ENCODE data around the gene SLC2A8. TPM values are rescaled to one million over a fixed set of nuclear protein-coding genes. Genes with fewer than 3 reads are reported as not detected.

The SLC2A8 gene
- total RNA-seq, 1 donor from 2014 or later: 18.5 TPM

DNA sequence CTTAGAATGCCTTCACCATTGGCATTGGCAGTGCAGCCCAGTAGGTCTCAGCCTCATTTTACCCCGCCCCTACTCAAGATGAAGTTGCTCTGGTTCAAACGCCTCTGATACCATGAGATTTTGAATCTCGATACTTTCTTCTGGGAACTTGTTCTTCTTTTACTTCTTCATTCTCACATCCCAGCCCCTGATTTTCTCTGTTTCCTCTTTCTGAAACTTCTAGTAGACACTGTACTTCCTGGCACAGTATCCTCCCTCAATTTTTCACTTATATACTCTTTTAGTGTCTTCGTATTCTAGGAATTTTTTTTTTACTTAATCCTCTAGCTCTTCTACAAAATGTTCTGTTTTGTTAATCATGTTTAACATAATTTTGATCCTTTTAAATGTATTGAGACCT lies 14.2 kb downstream of the SLC2A8 start:
- Histone ChIP-seq H3K4me1 (no peaks in the 10 kb centered on the region), H3K9me3 (no peaks in the 10 kb centered on the region), H3K27me3 (ENCODE audit: low read depth) (no peaks in the 10 kb centered on the region), H3K4me3 (no peak overlapping the region), H3K36me3 (peaks cover under 1% of the 10 kb centered on the region), H3K27ac (no peak overlapping the region)
- DNase-seq (no peak), ATAC-seq (no peak)
- intact Hi-C loops (cut with DNase I): no loop called here
- TF ChIP-seq, protein P1, sequence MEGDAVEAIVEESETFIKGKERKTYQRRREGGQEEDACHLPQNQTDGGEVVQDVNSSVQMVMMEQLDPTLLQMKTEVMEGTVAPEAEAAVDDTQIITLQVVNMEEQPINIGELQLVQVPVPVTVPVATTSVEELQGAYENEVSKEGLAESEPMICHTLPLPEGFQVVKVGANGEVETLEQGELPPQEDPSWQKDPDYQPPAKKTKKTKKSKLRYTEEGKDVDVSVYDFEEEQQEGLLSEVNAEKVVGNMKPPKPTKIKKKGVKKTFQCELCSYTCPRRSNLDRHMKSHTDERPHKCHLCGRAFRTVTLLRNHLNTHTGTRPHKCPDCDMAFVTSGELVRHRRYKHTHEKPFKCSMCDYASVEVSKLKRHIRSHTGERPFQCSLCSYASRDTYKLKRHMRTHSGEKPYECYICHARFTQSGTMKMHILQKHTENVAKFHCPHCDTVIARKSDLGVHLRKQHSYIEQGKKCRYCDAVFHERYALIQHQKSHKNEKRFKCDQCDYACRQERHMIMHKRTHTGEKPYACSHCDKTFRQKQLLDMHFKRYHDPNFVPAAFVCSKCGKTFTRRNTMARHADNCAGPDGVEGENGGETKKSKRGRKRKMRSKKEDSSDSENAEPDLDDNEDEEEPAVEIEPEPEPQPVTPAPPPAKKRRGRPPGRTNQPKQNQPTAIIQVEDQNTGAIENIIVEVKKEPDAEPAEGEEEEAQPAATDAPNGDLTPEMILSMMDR (IDR thresholded peaks at IDR 0.05): no peak

DNA sequence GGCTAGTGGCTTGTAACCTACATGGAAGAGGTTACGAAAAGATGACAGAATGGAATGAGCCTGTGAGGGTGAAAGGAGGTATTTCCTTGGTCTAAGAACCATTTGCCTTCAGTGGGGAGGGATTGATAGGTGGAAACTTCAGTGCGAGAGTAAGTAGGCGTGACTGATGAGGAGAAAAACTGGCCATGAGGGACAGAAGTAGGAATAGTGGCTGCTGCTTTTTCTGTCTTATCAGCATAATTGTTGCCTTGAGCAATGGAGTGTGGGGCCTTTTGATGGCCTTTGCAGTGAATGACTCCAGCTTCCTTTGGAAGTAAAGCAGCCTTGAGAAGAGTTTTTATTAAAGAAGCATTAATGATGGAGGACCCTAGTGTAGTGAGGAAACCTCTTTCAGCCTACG lies 18.2 kb downstream of the SLC2A8 start:
- Histone ChIP-seq H3K36me3 (no peaks in the 10 kb centered on the region), H3K27ac (no peak overlapping the region), H3K27me3 (ENCODE audit: low read depth) (no peaks in the 10 kb centered on the region), H3K4me3 (no peak overlapping the region), H3K4me1 (no peaks in the 10 kb centered on the region), H3K9me3 (no peaks in the 10 kb centered on the region)
- ATAC-seq (no peak), DNase-seq (no peak)
- intact Hi-C loops (cut with DNase I): no loop called here
- TF ChIP-seq, protein P1 (IDR thresholded peaks at IDR 0.05): no peak

DNA sequence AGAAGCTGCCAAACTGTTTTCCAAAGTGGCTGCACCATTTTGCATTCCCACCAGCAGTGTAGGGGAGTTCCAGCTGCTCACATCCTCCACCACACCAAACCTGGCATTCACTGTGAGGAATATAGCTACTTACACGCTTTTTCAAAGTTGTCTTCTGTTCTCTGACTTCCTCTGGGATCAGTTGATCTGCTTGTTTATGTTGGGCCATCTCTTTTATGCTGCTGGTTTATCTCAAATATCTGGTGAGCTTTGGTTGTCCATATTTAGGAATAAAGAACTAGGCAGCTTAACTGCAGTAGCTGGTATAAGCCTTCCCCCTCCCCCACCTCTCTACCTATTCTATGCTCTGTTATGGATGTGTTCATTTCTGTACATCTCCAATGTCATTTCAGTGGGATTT lies 18.7 kb downstream of the SLC2A8 start:
- intact Hi-C loops (cut with DNase I): no loop called here
- ATAC-seq (no peak), DNase-seq (no peak)
- H3K4me1 ChIP-seq: no peaks in the 10 kb centered on the region
- no peaks in the 10 kb centered on the region for H3K9me3 ChIP-seq
- TF ChIP-seq, protein P1 (IDR thresholded peaks at IDR 0.05): no peak
- no peak overlapping the region for H3K4me3 ChIP-seq
- H3K36me3 ChIP-seq: no peaks in the 10 kb centered on the region
- H3K27ac ChIP-seq: no peak overlapping the region
- H3K27me3 ChIP-seq (ENCODE audit: low read depth): no peaks in the 10 kb centered on the region

DNA sequence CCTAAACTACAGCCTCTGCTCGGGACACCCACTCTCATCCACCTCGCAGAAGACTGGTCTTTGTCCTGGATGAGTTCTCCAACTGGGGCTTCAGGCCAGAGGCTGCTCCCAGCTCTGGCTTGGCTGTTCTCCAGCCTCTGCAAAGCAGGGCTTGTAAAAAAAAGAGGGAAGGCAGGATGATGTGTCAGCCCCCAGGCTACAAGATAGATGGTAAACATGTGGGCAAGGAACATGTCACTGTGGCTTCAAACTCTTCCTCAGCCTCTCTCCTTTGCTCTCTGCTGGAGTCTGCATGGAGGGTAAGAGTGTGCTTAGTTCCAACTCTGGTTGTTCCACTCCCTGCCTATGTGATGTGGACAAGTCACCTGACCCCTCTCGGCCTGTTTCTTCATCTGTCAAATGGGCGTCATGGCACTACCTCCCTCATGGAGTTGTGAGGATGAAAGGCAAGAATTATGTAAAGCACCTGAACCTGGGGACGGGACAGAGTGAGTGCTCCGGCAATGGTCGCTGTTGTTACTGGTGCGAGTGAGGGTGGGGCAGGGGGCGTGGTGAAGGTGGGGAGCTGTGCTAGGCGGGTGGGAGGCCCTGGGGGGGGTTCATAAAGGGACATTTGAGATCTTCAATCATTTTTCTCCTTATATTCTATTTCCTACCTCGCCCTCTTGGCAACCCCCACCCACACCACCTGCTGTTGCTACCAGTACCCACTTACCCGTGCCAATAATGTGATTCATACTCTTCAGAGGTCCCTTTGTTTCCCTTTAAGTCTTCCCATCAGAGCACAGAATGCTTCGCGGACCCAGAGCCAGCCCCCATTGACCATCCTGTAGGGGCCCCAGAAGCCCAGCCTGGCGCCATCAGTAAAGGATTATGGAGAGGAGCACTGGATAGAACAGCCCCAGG lies 20.4 kb downstream of the SLC2A8 start:
- H3K36me3 ChIP-seq: no peaks in the 10 kb centered on the region
- H3K27me3 ChIP-seq (ENCODE audit: low read depth): no peaks in the 10 kb centered on the region
- peaks cover 2% of the 10 kb centered on the region for H3K4me1 ChIP-seq
- TF ChIP-seq, protein P1 (IDR thresholded peaks at IDR 0.05): no peak
- intact Hi-C loops (cut with DNase I): no loop called here
- no peak overlapping the region for H3K4me3 ChIP-seq
- ATAC-seq (peak in 1 of 2 donors; percentile 20), DNase-seq (no peak)
- no peak overlapping the region for H3K27ac ChIP-seq
- no peaks in the 10 kb centered on the region for H3K9me3 ChIP-seq

DNA sequence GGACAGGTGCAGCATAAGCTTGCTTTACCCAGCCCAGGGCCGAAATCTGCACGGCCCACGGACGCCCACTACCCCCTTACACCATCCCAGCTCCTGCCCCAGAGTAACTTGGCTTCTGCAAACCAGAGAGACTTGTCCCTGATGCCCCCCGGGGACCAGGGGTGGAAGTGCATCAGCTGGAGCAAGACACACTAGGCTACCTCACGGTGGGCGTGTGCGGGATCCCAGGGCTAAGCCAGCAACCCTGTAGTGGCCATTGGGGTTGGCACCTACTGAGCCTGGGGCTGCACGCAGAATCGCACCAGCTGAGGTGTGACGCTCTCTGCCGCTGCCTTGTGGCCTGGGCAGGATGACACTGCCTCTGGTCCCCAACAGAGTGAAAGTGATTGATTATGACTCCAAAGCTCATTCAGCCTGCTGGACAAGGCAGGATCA lies 21.1 kb downstream of the SLC2A8 start:
- DNase-seq (no peak), ATAC-seq (peak; percentile 42 to 47)
- intact Hi-C loops (cut with DNase I): no loop called here
- H3K27ac ChIP-seq: no peak overlapping the region
- no peaks in the 10 kb centered on the region for H3K27me3 ChIP-seq (ENCODE audit: low read depth)
- no peaks in the 10 kb centered on the region for H3K36me3 ChIP-seq
- no peak overlapping the region for H3K4me3 ChIP-seq
- TF ChIP-seq, protein P1 (IDR thresholded peaks at IDR 0.05): peak; percentile 29
- peaks cover 9% of the 10 kb centered on the region for H3K4me1 ChIP-seq
- H3K9me3 ChIP-seq: no peaks in the 10 kb centered on the region

Data from lower lobe of right lung (tissue), 2 donors.